HG02571 (cell line): Measurements from ENCODE around the gene NR6A1.
"Not testable (repeated sequence)": the region's sequence is repeated elsewhere in the genome, so short reads cannot be mapped to it uniquely, and the experiment has no call there.

Source experiments
- ATAC-seq: cut with Tn5 transposase; IDR thresholded peaks from one replicate; pipeline ENCODE4 v1.9.1; 2021; ENCODE audit warnings: mild to moderate bottlenecking, moderate library complexity; ENCODE audit not compliant: unreplicated experiment

The NR6A1 gene

GRCh38 chr9:124761710-124762109, 9.4 kb downstream of the NR6A1 start:
- no peak for ATAC-seq

GRCh38 chr9:124761196-124761595, 9.9 kb downstream of the NR6A1 start:
- ATAC-seq: no peak

- ATAC-seq: no peak
Observed at GRCh38 chr9:124760719-124761118, 10.4 kb downstream of the NR6A1 start.

- ATAC-seq: no peak
Observed at GRCh38 chr9:124759327-124759726, 11.8 kb downstream of the NR6A1 start.

- ATAC-seq: no peak
Observed at GRCh38 chr9:124758691-124759090, 12.4 kb downstream of the NR6A1 start.

- no peak for ATAC-seq
Observed at GRCh38 chr9:124758061-124758460, 13.1 kb downstream of the NR6A1 start.

GRCh38 chr9:124757616-124758015, 13.5 kb downstream of the NR6A1 start:
- ATAC-seq: no peak

GRCh38 chr9:124756011-124756410, 15.1 kb downstream of the NR6A1 start:
- no peak for ATAC-seq

- ATAC-seq: no peak
Observed at GRCh38 chr9:124755061-124755460, 16.1 kb downstream of the NR6A1 start.

GRCh38 chr9:124754289-124754688, 16.8 kb downstream of the NR6A1 start:
- ATAC-seq: no peak

GRCh38 chr9:124752967-124753366, 18.1 kb downstream of the NR6A1 start:
- ATAC-seq: no peak

GRCh38 chr9:124749781-124750180, 21.3 kb downstream of the NR6A1 start:
- no peak for ATAC-seq

GRCh38 chr9:124749284-124749683, 21.8 kb downstream of the NR6A1 start:
- no peak for ATAC-seq

GRCh38 chr9:124747065-124747464, 24.0 kb downstream of the NR6A1 start:
- no peak for ATAC-seq

GRCh38 chr9:124743686-124744348, 27.3 kb downstream of the NR6A1 start:
- no peak for ATAC-seq

GRCh38 chr9:124742940-124743339, 28.2 kb downstream of the NR6A1 start:
- no peak for ATAC-seq

GRCh38 chr9:124741662-124742061, 29.4 kb downstream of the NR6A1 start:
- ATAC-seq: no peak

- ATAC-seq: no peak
Observed at GRCh38 chr9:124741149-124741548, 30.0 kb downstream of the NR6A1 start.

- no peak for ATAC-seq
Observed at GRCh38 chr9:124739360-124739759, 31.8 kb downstream of the NR6A1 start.

- ATAC-seq: not testable (repeated sequence)
Observed at GRCh38 chr9:124738075-124738474, 33.0 kb downstream of the NR6A1 start.

- no peak for ATAC-seq
Observed at GRCh38 chr9:124735121-124735520, 36.0 kb downstream of the NR6A1 start.

- ATAC-seq: not testable (repeated sequence)
Observed at GRCh38 chr9:124734741-124735083, 36.4 kb downstream of the NR6A1 start.
